Panc1 (cell line): ENCODE data around the gene PGBD1.

Source experiments
- CTCF ChIP-seq: fragments of 450-650 bp; IDR thresholded peaks from 2 replicates; pipeline ENCODE4 v1.5.1; 2017; ENCODE audit warnings: mild to moderate bottlenecking
- REST ChIP-seq, 2 experiments: IDR thresholded peaks; 2 replicates each; pipeline ENCODE4 v1.6.1; 2011 to 2012; ENCODE audit warnings: low read depth in 2 of 2, control low read depth in 1 of 2, low read length in 1 of 2, mild to moderate bottlenecking in 1 of 2, moderate library complexity in 1 of 2; ENCODE audit not compliant: insufficient read depth in 1 of 2

- TF ChIP-seq CTCF = no peak
- TF ChIP-seq REST (IDR thresholded peaks at IDR 0.05; ENCODE audit: insufficient read depth in 1 of 2, low read depth in 2 of 2, low read length in 1 of 2) = no peak
These were observed 51.7 kb downstream of the PGBD1 start for GRCh38 chr6:28333047-28333446.
